ENCODE results near the gene ARID1B.

Gene ARID1B

GRCh38 chr6:156906451-156906850 lies 129.3 kb downstream of the ARID1B start:
- no peak for DNase-seq (ENCODE audit: low spot score)

- DNase-seq (ENCODE audit: low spot score) = no peak
Measured at GRCh38 chr6:156909212-156910010, 132.2 kb downstream of the ARID1B start.

GRCh38 chr6:156910011-156910334 lies 132.8 kb downstream of the ARID1B start:
- no peak for DNase-seq (ENCODE audit: low spot score)

- no peak for DNase-seq (ENCODE audit: low spot score)
Measured at GRCh38 chr6:156910938-156911337, 133.8 kb downstream of the ARID1B start.

- DNase-seq (ENCODE audit: low spot score) = no peak
Measured at GRCh38 chr6:156911581-156911980, 134.4 kb downstream of the ARID1B start.

GRCh38 chr6:156912431-156912830 lies 135.3 kb downstream of the ARID1B start:
- no peak for DNase-seq (ENCODE audit: low spot score)

- DNase-seq (ENCODE audit: low spot score) = no peak
Measured at GRCh38 chr6:156914181-156914580, 137.0 kb downstream of the ARID1B start.

- no peak for DNase-seq (ENCODE audit: low spot score)
Measured at GRCh38 chr6:156916130-156916801, 139.1 kb downstream of the ARID1B start.

GRCh38 chr6:156917213-156917612 lies 140.0 kb downstream of the ARID1B start:
- no peak for DNase-seq (ENCODE audit: low spot score)

GRCh38 chr6:156918647-156919046 lies 141.5 kb downstream of the ARID1B start:
- no peak for DNase-seq (ENCODE audit: low spot score)

GRCh38 chr6:156919370-156919769 lies 142.2 kb downstream of the ARID1B start:
- DNase-seq (ENCODE audit: low spot score) = no peak

- DNase-seq (ENCODE audit: low spot score) = no peak
Measured at GRCh38 chr6:156919814-156920369, 142.7 kb downstream of the ARID1B start.

GRCh38 chr6:156924246-156924645 lies 147.1 kb downstream of the ARID1B start:
- no peak for DNase-seq (ENCODE audit: low spot score)

GRCh38 chr6:156925026-156925425 lies 147.8 kb downstream of the ARID1B start:
- DNase-seq (ENCODE audit: low spot score) = no peak

- DNase-seq (ENCODE audit: low spot score) = no peak
Measured at GRCh38 chr6:156925718-156926607, 148.8 kb downstream of the ARID1B start.

GRCh38 chr6:156928126-156928525 lies 150.9 kb downstream of the ARID1B start:
- DNase-seq (ENCODE audit: low spot score) = no peak

- no peak for DNase-seq (ENCODE audit: low spot score)
Measured at GRCh38 chr6:156928972-156929371, 151.8 kb downstream of the ARID1B start.

GRCh38 chr6:156931283-156931682 lies 154.1 kb downstream of the ARID1B start:
- no peak for DNase-seq (ENCODE audit: low spot score)

- peak; percentile 32 for DNase-seq (ENCODE audit: low spot score)
Measured at GRCh38 chr6:156933201-156934068, 156.3 kb downstream of the ARID1B start.

- no peak for DNase-seq (ENCODE audit: low spot score)
Measured at GRCh38 chr6:156934069-156934460, 156.9 kb downstream of the ARID1B start.

GRCh38 chr6:156935000-156935399 lies 157.8 kb downstream of the ARID1B start:
- no peak for DNase-seq (ENCODE audit: low spot score)
